Activated CD8-positive, alpha-beta memory T cell treated with anti-CD3 and anti-CD28 coated beads, Interleukin-2, amount 10 ng/mL, durations not matched to agents 7 days and 5 days (primary cell): Measurements from ENCODE around the gene RPS6KB2. TPM values are rescaled to one million over a fixed set of nuclear protein-coding genes. Genes with fewer than 3 reads are reported as not detected.
A peak's percentile ranks its signal among the peaks of the same experiment; 100 is the strongest.

ENCODE experiments used
- ATAC-seq: fragments of 150-1000 bp; cut with Tn5 transposase; one replicate; pipeline ENCODE4 v1.10.0; 2021; ENCODE audit warnings: moderate library complexity
- CTCF ChIA-PET: fragments of 350-600 bp; sonication (Branson Sonifier 250); formaldehyde crosslinking; loops from one replicate; lab custom pipeline; 2021; ENCODE audit warnings: antibody characterized with exemption; lab: Charles Lee
- DNase-seq: peaks from one replicate; pipeline ENCODE4 v3.0.0-alpha.2; 2020
- H3K27ac Mint-ChIP-seq: one replicate; pipeline ENCODE4 v1.8.0; 2021; ENCODE audit warnings: mild to moderate bottlenecking, mixed read lengths
- H3K27me3 Mint-ChIP-seq: one replicate; pipeline ENCODE4 v1.8.0; 2021; ENCODE audit warnings: mixed read lengths
- H3K36me3 Mint-ChIP-seq: one replicate; pipeline ENCODE4 v1.8.0; 2021; ENCODE audit warnings: mild to moderate bottlenecking, mixed read lengths
- H3K4me1 Mint-ChIP-seq: one replicate; pipeline ENCODE4 v1.8.0; 2021; ENCODE audit warnings: mixed read lengths
- H3K4me3 Mint-ChIP-seq: one replicate; pipeline ENCODE4 v1.8.0; 2021; ENCODE audit warnings: mild to moderate bottlenecking, moderate library complexity, mixed read lengths
- H3K9me3 Mint-ChIP-seq: one replicate; pipeline ENCODE4 v1.8.0; 2022; ENCODE audit warnings: low read depth, mixed read lengths
- total RNA-seq, 2 experiments: library from RNA; stranded (reverse); gene quantifications; one replicate each; pipeline ENCODE4 v1.2.3, GENCODE V29; 2021

The RPS6KB2 gene
- total RNA-seq, 2 experiments from 2014 or later: 63.3 to 65.0 TPM

DNA sequence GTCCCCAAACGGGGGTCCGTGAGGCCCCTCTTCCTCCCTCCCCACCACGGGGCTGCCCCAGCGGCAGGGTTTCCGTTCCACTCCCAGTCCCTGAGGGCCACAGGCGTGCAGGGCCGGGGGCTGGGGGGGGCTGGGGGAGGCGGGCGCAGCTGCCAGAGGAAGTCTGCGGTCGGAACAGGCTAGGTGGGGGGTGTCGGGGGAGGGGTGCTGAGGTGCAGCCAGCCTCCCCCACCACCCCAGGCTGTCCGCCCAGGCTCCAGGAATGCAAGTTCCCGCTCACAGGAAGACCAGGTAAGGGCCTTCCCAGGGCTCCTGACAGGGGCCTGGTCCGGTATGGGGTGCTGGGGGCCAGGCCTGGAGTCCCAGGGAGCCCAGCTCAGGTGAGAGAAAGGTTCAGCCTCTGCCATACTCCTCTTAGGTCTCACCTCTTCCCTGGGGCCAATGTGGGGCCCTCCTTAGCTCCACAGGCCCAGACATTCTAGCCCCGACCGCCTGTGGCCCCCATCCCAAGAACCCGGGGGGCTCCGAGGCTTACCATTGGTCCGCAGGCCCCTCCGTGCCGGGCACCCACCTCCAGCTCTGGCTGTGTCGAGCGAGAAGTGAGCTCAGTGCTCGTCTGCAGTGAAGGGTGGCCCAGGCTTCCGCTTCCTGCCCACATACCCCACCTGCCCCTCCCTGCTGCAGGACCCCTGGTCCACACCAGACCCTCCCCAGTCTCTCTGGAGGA is 9.0 kb downstream of the RPS6KB2 start, which contains the start of gene PTPRCAP:
TSS of gene PTPRCAP (minus strand) at position 601 of the 727 bp plus-strand sequence. CDS start at position 538, 63 bp downstream.
- H3K9me3 Mint-ChIP-seq: no peaks in the 10 kb centered on the region
- H3K27me3 Mint-ChIP-seq: no peaks in the 10 kb centered on the region
- H3K4me3 Mint-ChIP-seq: peak within 1 kb of the TSS; percentile 95
- CTCF ChIA-PET: interaction anchor here (0.7 to 8.0 kb wide), 20 partner anchors 9 to 120 kb away, joined by 3 to 96 read pairs (median 6); partner anchors contain the start of genes AIP, PITPNM1, PPP1CA and RAD9A
- peak within 1 kb of the TSS; percentile 91 for H3K27ac Mint-ChIP-seq
- peaks cover 64% of the 10 kb centered on the region for H3K4me1 Mint-ChIP-seq
- peak; percentile 90 for DNase-seq
- peak; percentile 46 for ATAC-seq
- H3K36me3 Mint-ChIP-seq: peaks cover 30% of the 10 kb centered on the region

DNA sequence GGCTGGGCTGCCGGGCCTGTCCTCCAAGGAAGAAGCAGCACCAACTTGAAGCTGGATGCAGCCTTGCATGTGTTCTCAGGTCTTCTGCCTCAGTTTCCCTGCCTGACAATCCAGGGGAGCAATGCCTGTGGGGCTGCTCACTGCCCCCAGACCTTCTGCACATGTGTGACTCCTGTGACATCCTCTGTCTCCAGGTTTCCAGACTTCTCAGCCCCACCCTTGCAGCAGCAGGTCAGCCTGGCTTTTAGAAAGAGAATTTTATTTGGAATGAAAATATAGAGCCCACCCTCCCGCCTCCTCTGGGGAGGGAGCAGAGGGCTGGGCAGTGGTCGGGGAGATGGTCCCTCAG is 9.5 kb downstream of the RPS6KB2 start:
- no peaks in the 10 kb centered on the region for H3K27me3 Mint-ChIP-seq
- H3K27ac Mint-ChIP-seq: peak overlapping the region; percentile 91
- no peaks in the 10 kb centered on the region for H3K9me3 Mint-ChIP-seq
- peaks cover 62% of the 10 kb centered on the region for H3K4me1 Mint-ChIP-seq
- H3K36me3 Mint-ChIP-seq: peaks cover 30% of the 10 kb centered on the region
- H3K4me3 Mint-ChIP-seq: peak overlapping the region; percentile 95
- ATAC-seq (no peak), DNase-seq (no peak)
- CTCF ChIA-PET: interaction anchor here (0.7 to 8.0 kb wide), 20 partner anchors 10 to 120 kb away, joined by 3 to 96 read pairs (median 6); partner anchors contain the start of genes AIP, PITPNM1, PPP1CA and RAD9A

DNA sequence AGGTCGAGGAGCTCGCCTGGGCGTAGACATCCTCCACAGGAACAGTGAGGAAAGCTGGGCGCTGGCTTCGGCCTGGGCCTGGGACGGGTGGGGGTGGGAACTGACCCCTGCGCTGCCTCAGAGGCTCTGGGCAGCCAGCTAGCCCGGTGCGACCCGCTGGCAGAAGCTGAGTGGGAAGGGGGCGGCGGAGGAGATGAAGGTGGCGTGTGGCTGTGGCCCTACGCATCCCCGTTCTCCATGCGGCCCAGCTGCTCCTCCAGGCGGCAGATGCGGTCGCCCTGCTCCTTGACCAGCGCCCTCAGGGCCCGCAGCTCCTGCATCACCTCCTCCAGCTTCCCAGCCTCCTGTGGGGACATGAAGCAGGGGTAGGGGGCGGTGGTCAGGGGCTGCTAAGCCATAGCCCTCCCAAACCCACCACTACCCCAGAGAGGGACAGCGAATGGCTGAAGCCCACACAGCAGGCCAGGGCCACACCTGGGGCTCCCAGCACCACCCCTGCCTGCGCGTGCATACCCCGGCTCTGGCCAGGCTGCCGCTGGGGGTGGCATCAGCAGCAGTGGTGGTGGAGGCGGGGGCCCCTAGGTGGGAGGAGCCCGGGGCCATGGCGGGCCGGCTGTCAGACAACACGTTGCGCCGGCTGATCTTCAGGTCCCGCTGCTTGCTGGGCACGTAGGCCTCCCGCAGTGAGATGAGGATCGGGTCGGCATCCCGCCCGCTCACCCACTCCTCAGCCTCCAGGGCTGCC is 10.0 kb downstream of the RPS6KB2 start:
- DNase-seq (peak; percentile 91), ATAC-seq (peak; percentile 61)
- Mint-ChIP-seq H3K36me3 (peaks cover 30% of the 10 kb centered on the region), H3K4me1 (peaks cover 57% of the 10 kb centered on the region), H3K4me3 (peak overlapping the region; percentile 95), H3K9me3 (no peaks in the 10 kb centered on the region), H3K27ac (peak overlapping the region; percentile 93), H3K27me3 (no peaks in the 10 kb centered on the region)
- CTCF ChIA-PET: interaction anchor here (0.7 to 8.0 kb wide), 22 partner anchors 10 to 121 kb away, joined by 3 to 96 read pairs (median 5); partner anchors contain the start of genes AIP, PPP1CA, RAD9A and RPS6KB2

DNA sequence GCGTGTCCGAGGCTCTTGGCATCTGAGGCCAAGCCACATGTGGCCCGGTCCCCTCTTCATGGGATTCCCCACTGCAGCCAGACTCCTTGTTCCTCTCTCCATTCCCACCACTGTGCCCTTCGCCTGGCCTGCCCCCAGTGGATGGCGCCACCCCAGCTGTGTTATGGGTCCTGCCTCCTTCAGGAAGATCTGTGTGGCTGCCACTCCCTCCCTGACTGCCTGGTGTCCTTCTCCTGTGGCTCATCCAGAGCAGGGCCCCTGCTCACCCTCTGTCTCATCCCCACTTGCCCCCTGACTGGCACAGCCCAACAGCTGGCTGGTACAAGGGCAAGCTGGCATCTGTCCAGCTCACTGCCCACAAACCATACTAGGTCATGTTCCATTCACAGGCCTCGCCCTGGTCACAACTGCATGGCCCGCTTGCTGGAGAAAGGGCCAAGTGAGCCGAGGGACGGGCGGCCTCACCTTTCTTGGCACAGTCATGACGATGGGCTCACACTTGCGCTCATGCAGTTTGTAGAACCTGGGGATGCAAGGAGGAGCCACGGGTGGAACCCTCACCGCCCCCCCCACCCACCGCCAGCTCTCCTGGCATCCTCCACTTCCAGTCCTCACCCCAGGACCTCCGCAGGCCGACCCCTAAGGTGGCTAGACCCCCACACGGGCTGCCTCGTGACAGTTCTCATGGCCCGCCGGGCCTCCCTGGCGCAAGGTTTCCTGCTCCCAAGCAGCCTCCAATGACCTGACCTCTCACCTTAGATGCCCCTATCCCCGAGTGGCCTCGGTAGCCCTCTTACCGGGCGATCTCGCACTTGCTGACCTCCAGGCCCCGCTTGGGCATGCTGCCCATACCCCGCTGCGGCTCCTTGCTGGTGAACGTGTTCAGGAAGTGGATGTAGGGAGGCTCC is 11.3 kb downstream of the RPS6KB2 start:
- ATAC-seq (no peak), DNase-seq (peak; percentile 59)
- Mint-ChIP-seq H3K4me3 (peak overlapping the region; percentile 95), H3K27me3 (no peaks in the 10 kb centered on the region), H3K27ac (peak overlapping the region; percentile 93), H3K4me1 (peaks cover 54% of the 10 kb centered on the region), H3K9me3 (no peaks in the 10 kb centered on the region), H3K36me3 (peaks cover 23% of the 10 kb centered on the region)
- CTCF ChIA-PET: interaction anchor here (0.9 to 8.0 kb wide), 13 partner anchors 11 to 78 kb away, joined by 3 to 96 read pairs (median 4); partner anchors contain the start of genes GPR152, PPP1CA, RPS6KB2 and TBC1D10C

DNA sequence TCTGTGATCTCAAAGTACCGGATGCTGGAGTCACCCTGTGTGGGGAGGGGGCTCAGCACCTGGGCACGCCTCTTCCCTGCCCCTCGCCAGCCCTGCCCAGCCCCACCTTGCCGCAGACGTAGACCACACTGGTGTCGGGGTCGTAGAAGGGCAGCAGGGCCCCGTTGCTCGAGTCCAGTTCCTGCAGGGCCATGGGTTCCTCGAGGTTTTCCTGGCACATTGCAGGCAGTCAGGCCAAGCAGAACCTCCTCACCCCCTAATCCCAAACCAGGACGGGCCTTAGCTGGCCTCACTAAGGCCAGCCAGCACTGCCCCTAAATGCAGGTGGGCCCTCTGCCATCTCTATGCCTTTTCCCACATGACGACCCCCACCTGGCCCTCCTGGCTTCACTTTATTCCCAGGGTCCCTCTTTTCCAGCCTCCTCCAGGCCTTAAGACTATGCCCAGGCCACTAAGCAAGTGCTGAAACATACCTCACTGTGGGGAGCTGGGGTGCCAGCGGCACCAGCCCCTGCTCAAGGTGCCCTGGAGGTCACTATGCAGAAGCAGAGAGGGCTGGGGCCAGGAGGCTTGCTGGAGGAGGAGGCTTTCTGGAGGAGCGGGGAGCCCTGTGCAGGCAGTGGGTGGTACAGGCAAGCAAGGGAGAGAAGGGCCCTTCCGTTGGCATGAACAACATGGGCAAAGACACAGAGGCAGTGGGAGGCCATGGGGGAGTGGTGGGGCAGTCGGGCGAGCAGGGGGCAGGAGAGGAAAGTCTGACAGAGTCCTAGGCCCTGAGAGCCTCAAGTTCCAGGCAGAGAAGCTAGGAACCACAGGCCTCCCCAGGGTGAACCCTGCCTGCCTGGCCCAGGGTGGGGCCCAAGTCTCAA is 12.2 kb downstream of the RPS6KB2 start:
- CTCF ChIA-PET: interaction anchor here (1.2 to 1.9 kb wide), 3 partner anchors 12 to 39 kb away, joined by 3 to 8 read pairs (median 5); partner anchors contain the start of genes GPR152, PPP1CA and RPS6KB2
- Mint-ChIP-seq H3K4me3 (peak overlapping the region; percentile 95), H3K36me3 (peaks cover 19% of the 10 kb centered on the region), H3K27me3 (no peaks in the 10 kb centered on the region), H3K4me1 (peaks cover 58% of the 10 kb centered on the region), H3K27ac (peak overlapping the region; percentile 93), H3K9me3 (no peaks in the 10 kb centered on the region)
- ATAC-seq (no peak), DNase-seq (no peak)

DNA sequence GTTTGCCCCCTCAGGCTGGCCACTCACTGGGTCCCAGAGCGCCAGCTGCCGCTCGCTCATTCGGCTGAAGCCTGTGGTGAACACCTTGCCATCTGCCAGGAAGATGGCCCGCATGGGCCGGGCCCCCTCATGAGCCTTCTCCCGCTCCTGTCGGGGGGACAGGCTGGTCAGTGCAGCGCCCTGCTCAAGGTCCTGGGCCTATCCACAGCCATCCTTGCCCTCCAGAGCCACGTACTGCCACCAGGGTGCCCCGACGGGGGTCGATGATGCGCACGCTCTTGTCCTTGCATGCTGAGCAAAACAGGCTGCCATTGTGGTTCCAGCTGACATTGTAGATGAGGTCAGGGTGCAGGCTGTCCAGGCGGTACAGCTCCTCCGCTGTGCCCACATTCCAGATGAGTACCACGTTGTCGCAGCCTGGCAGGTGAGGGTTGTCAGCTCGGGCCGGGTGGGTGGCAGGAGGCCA is 12.8 kb downstream of the RPS6KB2 start:
- Mint-ChIP-seq H3K27me3 (no peaks in the 10 kb centered on the region), H3K4me1 (peaks cover 61% of the 10 kb centered on the region), H3K9me3 (no peaks in the 10 kb centered on the region), H3K27ac (peak overlapping the region; percentile 29), H3K36me3 (peaks cover 13% of the 10 kb centered on the region), H3K4me3 (peak overlapping the region; percentile 8)
- CTCF ChIA-PET: interaction anchor here (0.6 to 1.9 kb wide), 2 partner anchors 12 to 40 kb away, joined by 3 to 8 read pairs; partner anchors contain the start of gene PPP1CA
- DNase-seq (no peak), ATAC-seq (no peak)

DNA sequence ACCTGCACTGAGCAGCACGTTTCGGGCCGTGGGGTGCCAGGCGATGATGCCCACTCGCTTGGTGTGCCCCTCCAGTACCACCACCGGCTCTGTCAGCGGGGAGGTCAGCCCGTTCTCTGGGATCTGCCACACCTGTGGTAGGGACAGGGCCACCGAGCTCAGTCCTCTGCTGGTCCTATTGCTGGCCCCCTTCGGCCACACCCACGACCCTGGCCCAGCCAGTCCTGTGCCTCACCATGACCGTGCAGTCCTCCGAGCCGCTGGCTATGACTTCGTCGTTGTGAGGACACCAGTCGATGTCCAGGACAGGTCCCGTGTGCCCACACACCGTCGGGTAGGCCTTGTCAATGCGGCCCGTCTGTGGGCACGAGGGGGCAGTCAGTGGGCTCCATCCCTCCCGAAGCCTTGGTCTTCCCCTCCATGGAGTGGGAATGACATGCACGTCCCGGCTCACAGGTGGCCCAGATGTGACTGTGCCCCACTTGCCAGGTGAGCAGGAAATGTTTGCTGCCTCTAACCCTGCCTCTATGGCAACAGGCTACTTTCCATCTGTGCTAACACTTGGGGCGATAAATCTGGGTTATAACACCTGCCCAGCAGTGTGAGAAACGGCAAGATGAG is 13.5 kb downstream of the RPS6KB2 start:
- Mint-ChIP-seq H3K4me1 (peaks cover 69% of the 10 kb centered on the region), H3K9me3 (no peaks in the 10 kb centered on the region), H3K27ac (peak overlapping the region; percentile 56), H3K36me3 (peaks cover 7% of the 10 kb centered on the region), H3K27me3 (no peaks in the 10 kb centered on the region), H3K4me3 (no peak overlapping the region)
- CTCF ChIA-PET: interaction anchor here (0.6 to 1.9 kb wide), 2 partner anchors 13 to 40 kb away, joined by 3 to 8 read pairs; partner anchors contain the start of gene PPP1CA
- no peak for DNase-seq
- no peak for ATAC-seq

DNA sequence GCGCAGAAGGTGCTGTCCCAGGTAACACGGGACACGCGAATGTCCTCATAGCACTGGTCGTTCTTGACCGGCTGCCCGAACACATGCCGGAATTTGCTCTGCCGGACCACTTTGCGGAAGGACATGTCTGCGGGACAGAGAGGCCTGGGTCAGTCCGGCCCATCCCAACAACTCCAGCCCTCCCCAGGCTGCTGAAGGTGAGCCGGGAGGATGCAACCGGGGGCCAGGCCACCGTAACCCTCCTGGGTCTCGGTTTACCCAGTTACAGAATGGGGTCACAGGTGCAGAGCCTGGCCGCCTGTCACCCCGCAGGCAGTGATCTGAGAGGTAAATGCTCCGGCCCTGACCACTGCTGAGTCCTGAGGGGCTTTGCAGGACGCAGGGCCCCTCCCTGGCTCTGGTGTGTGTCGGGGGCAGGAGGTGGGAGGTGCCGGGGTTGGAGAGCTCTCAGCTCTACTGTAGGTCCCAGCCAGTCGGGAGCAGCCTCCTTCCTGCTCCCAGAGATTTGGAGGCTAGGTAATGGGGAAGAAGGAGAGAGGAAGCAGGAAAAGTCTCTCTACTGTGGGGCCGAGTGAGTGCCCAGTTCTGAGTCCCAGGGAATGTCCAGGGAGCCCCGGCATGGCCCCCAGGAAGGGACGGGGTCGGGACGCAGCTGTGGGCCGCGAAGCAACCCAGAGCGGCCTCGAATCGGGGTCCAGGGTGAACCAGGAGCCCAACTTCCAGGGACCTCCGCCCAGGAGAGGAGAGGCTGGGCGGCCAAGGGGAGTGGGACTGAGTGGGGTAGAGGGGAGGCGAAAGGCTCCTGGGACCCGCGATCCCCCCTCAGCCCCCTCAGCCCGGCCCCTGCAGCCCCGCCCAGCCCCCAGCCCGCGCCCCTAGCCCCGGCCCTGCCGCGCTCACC is 14.5 kb downstream of the RPS6KB2 start:
- no peak for DNase-seq
- Mint-ChIP-seq H3K4me3 (peak overlapping the region; percentile 30), H3K27me3 (no peaks in the 10 kb centered on the region), H3K9me3 (no peaks in the 10 kb centered on the region), H3K4me1 (peaks cover 76% of the 10 kb centered on the region), H3K36me3 (peaks cover 1% of the 10 kb centered on the region), H3K27ac (peak overlapping the region; percentile 56)
- CTCF ChIA-PET: interaction anchor here (1.6 kb wide), 1 partner anchor 25 kb away, joined by 5 read pairs; no protein-coding TSS in a partner anchor
- ATAC-seq: no peak

DNA sequence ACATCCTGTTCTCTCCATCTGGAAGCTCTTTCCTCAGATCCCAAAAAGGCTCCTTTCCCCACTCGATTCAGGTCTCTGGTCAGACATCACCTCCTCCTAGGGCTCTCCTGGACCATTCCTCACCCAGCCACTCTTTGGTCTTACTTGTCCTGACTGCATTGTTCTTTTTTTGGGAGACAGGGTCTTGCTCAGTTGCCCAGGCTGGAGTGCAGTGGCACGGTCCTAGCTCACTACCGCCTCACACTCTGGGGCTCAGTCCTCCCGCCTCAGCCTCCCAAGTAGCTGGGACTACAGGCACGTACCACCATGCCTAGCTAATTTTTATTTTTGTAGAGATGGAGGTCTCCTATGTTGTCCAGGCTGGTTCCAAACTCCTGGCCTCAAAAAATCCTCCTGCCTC is 17.2 kb downstream of the RPS6KB2 start:
- peaks cover 2% of the 10 kb centered on the region for H3K27me3 Mint-ChIP-seq
- CTCF ChIA-PET: no interaction called here
- H3K4me3 Mint-ChIP-seq: peak overlapping the region; percentile 5
- DNase-seq (no peak), ATAC-seq (no peak)
- H3K9me3 Mint-ChIP-seq: no peaks in the 10 kb centered on the region
- H3K27ac Mint-ChIP-seq: peak overlapping the region; percentile 79
- H3K4me1 Mint-ChIP-seq: peaks cover 69% of the 10 kb centered on the region
- no peaks in the 10 kb centered on the region for H3K36me3 Mint-ChIP-seq

DNA sequence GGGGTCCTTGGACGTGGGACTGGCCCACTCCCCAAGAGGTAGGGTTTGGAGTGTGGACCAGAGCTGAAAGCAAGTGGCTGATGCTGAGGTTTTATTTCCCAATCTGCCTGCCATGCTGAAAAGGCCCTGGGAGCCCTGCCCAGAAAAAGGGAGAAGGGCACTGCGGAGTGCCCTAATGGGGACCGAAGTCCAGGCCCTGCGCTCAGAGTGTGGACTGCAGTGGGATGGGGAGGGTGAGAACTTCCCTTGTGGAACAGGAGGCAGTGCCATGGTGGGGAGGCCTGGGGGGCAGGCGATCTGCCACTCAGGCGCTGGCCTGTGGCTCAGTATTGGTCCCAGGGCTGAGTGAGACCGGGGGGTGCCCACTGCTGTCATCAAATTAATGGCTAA is 19.9 kb downstream of the RPS6KB2 start:
- no peaks in the 10 kb centered on the region for H3K36me3 Mint-ChIP-seq
- CTCF ChIA-PET: interaction anchor here (0.6 kb wide), 1 partner anchor 1615 kb away, joined by 3 read pairs; no protein-coding TSS in a partner anchor

More for the DNA sequence above, 19.9 kb downstream of the RPS6KB2 start:
- H3K27me3 Mint-ChIP-seq: peaks cover 2% of the 10 kb centered on the region
- H3K4me1 Mint-ChIP-seq: peaks cover 55% of the 10 kb centered on the region
- H3K9me3 Mint-ChIP-seq: no peaks in the 10 kb centered on the region
- H3K27ac Mint-ChIP-seq: no peak overlapping the region
- H3K4me3 Mint-ChIP-seq: no peak overlapping the region
- DNase-seq (no peak), ATAC-seq (no peak)
